ENCODE data around the gene ESYT2.

DNA sequence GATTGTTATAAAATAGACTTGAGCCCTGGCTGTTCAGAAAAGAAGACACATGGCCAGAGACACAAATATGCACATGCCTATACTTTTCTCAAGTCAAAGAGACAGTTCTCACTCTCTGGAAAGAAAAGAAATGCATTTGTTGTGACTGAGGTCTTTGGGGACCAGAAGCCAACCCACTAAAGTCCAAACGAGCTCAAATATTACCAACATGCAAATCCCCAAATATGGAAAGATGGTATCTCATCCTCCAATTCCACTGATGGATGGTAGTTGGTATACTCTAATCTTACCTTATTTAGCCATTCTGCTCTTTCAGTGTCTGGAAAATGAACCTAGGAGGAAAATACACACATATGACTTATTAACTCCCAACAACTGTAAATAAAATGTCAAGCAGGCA, 30.6 kb downstream of the ESYT2 start:
- TF ChIP-seq EZH2 (IDR thresholded peaks at IDR 0.05; ENCODE audit: low read length) = no peak
- TF ChIP-seq, protein P1, sequence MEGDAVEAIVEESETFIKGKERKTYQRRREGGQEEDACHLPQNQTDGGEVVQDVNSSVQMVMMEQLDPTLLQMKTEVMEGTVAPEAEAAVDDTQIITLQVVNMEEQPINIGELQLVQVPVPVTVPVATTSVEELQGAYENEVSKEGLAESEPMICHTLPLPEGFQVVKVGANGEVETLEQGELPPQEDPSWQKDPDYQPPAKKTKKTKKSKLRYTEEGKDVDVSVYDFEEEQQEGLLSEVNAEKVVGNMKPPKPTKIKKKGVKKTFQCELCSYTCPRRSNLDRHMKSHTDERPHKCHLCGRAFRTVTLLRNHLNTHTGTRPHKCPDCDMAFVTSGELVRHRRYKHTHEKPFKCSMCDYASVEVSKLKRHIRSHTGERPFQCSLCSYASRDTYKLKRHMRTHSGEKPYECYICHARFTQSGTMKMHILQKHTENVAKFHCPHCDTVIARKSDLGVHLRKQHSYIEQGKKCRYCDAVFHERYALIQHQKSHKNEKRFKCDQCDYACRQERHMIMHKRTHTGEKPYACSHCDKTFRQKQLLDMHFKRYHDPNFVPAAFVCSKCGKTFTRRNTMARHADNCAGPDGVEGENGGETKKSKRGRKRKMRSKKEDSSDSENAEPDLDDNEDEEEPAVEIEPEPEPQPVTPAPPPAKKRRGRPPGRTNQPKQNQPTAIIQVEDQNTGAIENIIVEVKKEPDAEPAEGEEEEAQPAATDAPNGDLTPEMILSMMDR (optimal IDR thresholded peaks at IDR 0.05 in 1 of 3, IDR thresholded peaks at IDR 0.05 in 1 of 3, conservative IDR thresholded peaks at IDR 0.05 in 1 of 3; ENCODE audit: extremely low read depth in 1 of 3, insufficient read depth in 2 of 3, low read length in 3 of 3) = no peak
